ENCODE data around the gene PSEN1. TPM values are rescaled to one million over a fixed set of nuclear protein-coding genes. Genes with fewer than 3 reads are reported as not detected.

The PSEN1 gene
- total and polyA plus RNA-seq, 2 donors (not counting 3 experiments of a cell fraction or from before 2014, with no cell fraction given) = 16.5 to 36.8 TPM

DNA sequence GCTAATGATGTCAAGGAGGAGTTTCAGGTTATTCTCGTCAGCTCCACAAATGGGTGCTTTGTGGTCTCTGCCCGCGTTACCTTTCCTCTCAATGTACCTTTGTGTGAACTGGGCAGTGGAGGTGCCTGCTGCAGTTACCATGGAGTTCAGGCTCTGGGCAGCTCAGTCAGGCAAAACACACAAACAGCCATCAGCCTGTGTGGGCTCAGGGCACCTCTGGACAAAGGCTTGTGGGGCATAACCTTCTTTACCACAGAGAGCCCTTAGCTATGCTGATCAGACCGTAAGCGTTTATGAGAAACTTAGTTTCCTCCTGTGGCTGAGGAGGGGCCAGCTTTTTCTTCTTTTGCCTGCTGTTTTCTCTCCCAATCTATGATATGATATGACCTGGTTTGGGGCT lies 84.3 kb downstream of the PSEN1 start:
- no peaks in the 10 kb centered on the region for H3K79me2 ChIP-seq (ENCODE audit: control insufficient read depth, insufficient read depth, low read length)
- intact Hi-C loops (cut with micrococcal nuclease) (no loop called here), dilution Hi-C loops (cut with MboI; ENCODE audit: extremely low pct_ligation_motif_present, low sequenced_read_pairs) (no loop called here)
- no TSS peak for BruUV-seq (replicated peaks)
- DNase-seq (ENCODE audit: low read depth, low spot score) (no peak), FAIRE-seq (no peak)
- H3K4me1 ChIP-seq (ENCODE audit: control insufficient read depth, extremely low read depth, insufficient read depth, low read length) = peaks cover 16% of the 10 kb centered on the region
- H3K4me2 ChIP-seq (ENCODE audit: insufficient read depth, low read length) = no peak overlapping the region
- H3K4me3 ChIP-seq (replicated peaks in 1 of 3; ENCODE audit: insufficient read depth in 1 of 3, low read depth in 1 of 3, low read length in 3 of 3) = no peak overlapping the region
- TF ChIP-seq JUN (IDR thresholded peaks at IDR 0.05; ENCODE audit: borderline replicate concordance, insufficient read depth, insufficient read length, low read depth) = no peak
- POLR2A ChIA-PET = interaction anchor here (0.9 to 1.8 kb wide), 2 partner anchors 11 to 163 kb away, joined by 3 to 4 read pairs; partner anchors contain the start of gene RBM25
- peaks cover 5 to 10% of the 10 kb centered on the region in 2 experiments for H3K36me3 ChIP-seq (ENCODE audit: control insufficient read depth in 2 of 2, extremely low read depth in 1 of 2, insufficient read depth in 2 of 2, low read length in 2 of 2)
- no peaks in the 10 kb centered on the region for H3K27me3 ChIP-seq (ENCODE audit: control insufficient read depth in 2 of 2, insufficient read depth in 2 of 2, low read length in 2 of 2)
- no peak overlapping the region for H2AFZ ChIP-seq (ENCODE audit: low read depth, low read length)
- H3K9ac ChIP-seq (replicated peaks; ENCODE audit: extremely low read depth, insufficient read depth, low read length) = no peak overlapping the region
- H3K27ac ChIP-seq (ENCODE audit: insufficient read depth, low read depth, low read length) = no peak overlapping the region
- CTCF ChIA-PET = interaction anchor here (0.6 to 5.0 kb wide), 5 partner anchors 11 to 251 kb away, joined by 3 to 26 read pairs (median 4); no protein-coding TSS in a partner anchor
- H3K9me3 ChIP-seq (replicated peaks; ENCODE audit: control insufficient read depth, insufficient read depth, low read length) = no peaks in the 10 kb centered on the region
- H3K9me1 ChIP-seq (replicated peaks; ENCODE audit: control insufficient read depth, extremely low read depth, insufficient read depth, low read length) = no peaks in the 10 kb centered on the region
- H4K20me1 ChIP-seq (replicated peaks; ENCODE audit: control insufficient read depth, extremely low read depth, insufficient read depth, low read length) = no peaks in the 10 kb centered on the region

- no peaks in the 10 kb centered on the region for H3K27me3 ChIP-seq (ENCODE audit: control insufficient read depth in 2 of 2, insufficient read depth in 2 of 2, low read length in 2 of 2)
- H3K4me1 ChIP-seq (ENCODE audit: control insufficient read depth, extremely low read depth, insufficient read depth, low read length) = peaks cover 16% of the 10 kb centered on the region
- POLR2A ChIA-PET = no interaction called here
- H4K20me1 ChIP-seq (replicated peaks; ENCODE audit: control insufficient read depth, extremely low read depth, insufficient read depth, low read length) = no peaks in the 10 kb centered on the region
- dilution Hi-C loops (cut with MboI; ENCODE audit: extremely low pct_ligation_motif_present, low sequenced_read_pairs) = no loop called here
- H3K79me2 ChIP-seq (ENCODE audit: control insufficient read depth, insufficient read depth, low read length) = no peaks in the 10 kb centered on the region
- peak; percentile 11 for TF ChIP-seq JUN (IDR thresholded peaks at IDR 0.05; ENCODE audit: borderline replicate concordance, insufficient read depth, insufficient read length, low read depth)
- TF ChIP-seq, protein P1, sequence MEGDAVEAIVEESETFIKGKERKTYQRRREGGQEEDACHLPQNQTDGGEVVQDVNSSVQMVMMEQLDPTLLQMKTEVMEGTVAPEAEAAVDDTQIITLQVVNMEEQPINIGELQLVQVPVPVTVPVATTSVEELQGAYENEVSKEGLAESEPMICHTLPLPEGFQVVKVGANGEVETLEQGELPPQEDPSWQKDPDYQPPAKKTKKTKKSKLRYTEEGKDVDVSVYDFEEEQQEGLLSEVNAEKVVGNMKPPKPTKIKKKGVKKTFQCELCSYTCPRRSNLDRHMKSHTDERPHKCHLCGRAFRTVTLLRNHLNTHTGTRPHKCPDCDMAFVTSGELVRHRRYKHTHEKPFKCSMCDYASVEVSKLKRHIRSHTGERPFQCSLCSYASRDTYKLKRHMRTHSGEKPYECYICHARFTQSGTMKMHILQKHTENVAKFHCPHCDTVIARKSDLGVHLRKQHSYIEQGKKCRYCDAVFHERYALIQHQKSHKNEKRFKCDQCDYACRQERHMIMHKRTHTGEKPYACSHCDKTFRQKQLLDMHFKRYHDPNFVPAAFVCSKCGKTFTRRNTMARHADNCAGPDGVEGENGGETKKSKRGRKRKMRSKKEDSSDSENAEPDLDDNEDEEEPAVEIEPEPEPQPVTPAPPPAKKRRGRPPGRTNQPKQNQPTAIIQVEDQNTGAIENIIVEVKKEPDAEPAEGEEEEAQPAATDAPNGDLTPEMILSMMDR (IDR thresholded peaks at IDR 0.05; ENCODE audit: extremely low read depth in 1 of 2, insufficient read depth in 1 of 2, low read depth in 1 of 2, low read length in 2 of 2) = no peak
- TF ChIP-seq POLR2AphosphoS5 (IDR thresholded peaks at IDR 0.05; ENCODE audit: insufficient read depth, low read depth, low read length) = no peak
- TF ChIP-seq EZH2 (IDR thresholded peaks at IDR 0.05; ENCODE audit: borderline replicate concordance, low read depth, low read length, severe bottlenecking) = no peak
- TF ChIP-seq MYC (IDR thresholded peaks at IDR 0.05; ENCODE audit: low read depth, low read length) = no peak
- TF ChIP-seq POLR2A (IDR thresholded peaks at IDR 0.05; ENCODE audit: low read depth, low read length) = no peak
- peak; percentile 57 for TF ChIP-seq FOS (IDR thresholded peaks at IDR 0.05; ENCODE audit: borderline replicate concordance, insufficient read depth, low read length)
- no peaks in the 10 kb centered on the region for H3K9me3 ChIP-seq (replicated peaks; ENCODE audit: control insufficient read depth, insufficient read depth, low read length)
- DNase-seq (ENCODE audit: low read depth, low spot score) = peak; percentile 80
- no peak overlapping the region for H3K4me3 ChIP-seq (replicated peaks in 1 of 3; ENCODE audit: insufficient read depth in 1 of 3, low read depth in 1 of 3, low read length in 3 of 3)
- H2AFZ ChIP-seq (ENCODE audit: low read depth, low read length) = no peak overlapping the region
- no TSS peak for BruUV-seq (replicated peaks)
- CTCF ChIA-PET = interaction anchor here (5.0 kb wide), 1 partner anchor 10 kb away, joined by 26 read pairs; no protein-coding TSS in a partner anchor
- no peaks in the 10 kb centered on the region for H3K9me1 ChIP-seq (replicated peaks; ENCODE audit: control insufficient read depth, extremely low read depth, insufficient read depth, low read length)
- H3K36me3 ChIP-seq (ENCODE audit: control insufficient read depth in 2 of 2, extremely low read depth in 1 of 2, insufficient read depth in 2 of 2, low read length in 2 of 2) = peaks cover 5 to 10% of the 10 kb centered on the region in 2 experiments
- H3K4me2 ChIP-seq (ENCODE audit: insufficient read depth, low read length) = peak overlapping the region; percentile 30
- H3K9ac ChIP-seq (replicated peaks; ENCODE audit: extremely low read depth, insufficient read depth, low read length) = no peak overlapping the region
- H3K27ac ChIP-seq (ENCODE audit: insufficient read depth, low read depth, low read length) = peak overlapping the region; percentile 22
- intact Hi-C loops (cut with micrococcal nuclease) = no loop called here
- FAIRE-seq = peak; percentile 93
These were observed 85.6 kb downstream of the PSEN1 start for GRCh38 chr14:73221945-73222344.

All from endothelial cell of umbilical vein (primary cell).